Stimulated activated CD8-positive, alpha-beta memory T cell treated with anti-CD3 and anti-CD28 coated beads, Interleukin-15, amount 100 ng/mL, for 4 hours (primary cell): Measurements from ENCODE around the gene HMCN2.

Experiments used
- DNase-seq, 2 donors: peaks; one replicate each; pipeline ENCODE4 v3.0.0-alpha.2; 2020; ENCODE audit warnings: low read depth in 2 of 2

The HMCN2 gene

GRCh38 chr9:130308081-130308571 is 42.6 kb downstream of the HMCN2 start:
- DNase-seq, result no peak

- no peak for DNase-seq
Observed at GRCh38 chr9:130309689-130310455, 44.3 kb downstream of the HMCN2 start.

- DNase-seq, result no peak
Observed at GRCh38 chr9:130310456-130310855, 44.9 kb downstream of the HMCN2 start.

- no peak for DNase-seq
Observed at GRCh38 chr9:130311003-130311402, 45.4 kb downstream of the HMCN2 start.

GRCh38 chr9:130311408-130312140 is 46.0 kb downstream of the HMCN2 start:
- DNase-seq, result no peak

GRCh38 chr9:130313103-130313858 is 47.7 kb downstream of the HMCN2 start:
- no peak for DNase-seq

- no peak for DNase-seq
Observed at GRCh38 chr9:130315446-130316226, 50.1 kb downstream of the HMCN2 start.

- DNase-seq, result no peak
Observed at GRCh38 chr9:130316430-130316829, 50.9 kb downstream of the HMCN2 start.

GRCh38 chr9:130319300-130319699 is 53.7 kb downstream of the HMCN2 start:
- no peak for DNase-seq

- DNase-seq, result no peak
Observed at GRCh38 chr9:130319944-130320712, 54.6 kb downstream of the HMCN2 start.

- DNase-seq, result no peak
Observed at GRCh38 chr9:130320723-130321481, 55.3 kb downstream of the HMCN2 start.

GRCh38 chr9:130321539-130321938 is 56.0 kb downstream of the HMCN2 start:
- no peak for DNase-seq

- DNase-seq, result no peak
Observed at GRCh38 chr9:130323051-130323745, 57.6 kb downstream of the HMCN2 start.

GRCh38 chr9:130325921-130326320 is 60.4 kb downstream of the HMCN2 start:
- no peak for DNase-seq

- no peak for DNase-seq
Observed at GRCh38 chr9:130327070-130327780, 61.7 kb downstream of the HMCN2 start.

GRCh38 chr9:130327781-130328348 is 62.3 kb downstream of the HMCN2 start:
- DNase-seq, result no peak

GRCh38 chr9:130328349-130328801 is 62.8 kb downstream of the HMCN2 start:
- no peak for DNase-seq

GRCh38 chr9:130329061-130329460 is 63.5 kb downstream of the HMCN2 start:
- DNase-seq, result no peak
